Measurements from ENCODE around the gene TMEM132A.

Gene TMEM132A

DNA sequence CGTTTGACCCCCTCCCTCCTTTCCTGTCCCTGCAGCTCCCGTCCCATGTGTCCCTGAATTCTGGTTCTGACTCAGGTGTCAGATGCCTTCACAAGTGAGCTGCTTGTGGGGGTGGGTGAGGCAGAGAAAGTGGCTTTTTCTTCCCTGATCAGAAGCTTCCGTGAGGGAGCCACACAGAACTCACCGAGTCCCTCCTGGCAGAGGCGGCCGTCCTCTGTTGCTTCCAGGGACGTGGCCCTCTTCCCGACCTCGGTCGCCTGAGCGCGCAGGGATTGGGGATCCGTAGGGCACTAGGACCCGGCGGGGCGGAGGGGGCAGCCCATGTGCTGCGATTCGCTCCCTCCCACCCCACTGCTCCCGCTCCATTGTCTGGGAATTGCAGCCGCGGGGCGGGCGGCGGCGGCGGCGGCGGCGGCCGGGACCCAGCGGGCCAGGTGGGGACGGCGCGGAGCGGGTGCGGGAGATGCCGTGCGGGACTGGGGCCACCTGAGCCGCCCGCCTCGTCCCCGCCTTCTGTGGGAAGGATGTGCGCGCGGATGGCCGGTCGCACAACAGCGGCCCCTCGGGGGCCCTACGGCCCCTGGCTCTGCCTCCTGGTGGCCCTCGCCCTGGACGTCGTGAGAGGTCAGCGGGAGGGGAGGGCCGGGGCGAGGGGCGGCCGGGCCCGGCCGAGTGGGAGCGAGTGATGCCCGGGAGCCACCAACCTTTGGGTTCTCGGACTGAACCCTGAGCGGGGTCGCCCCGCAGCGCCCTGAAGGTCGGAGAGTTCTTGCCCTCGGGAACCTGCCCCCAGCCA is at the start of gene TMEM132A:
TMEM132A (plus strand) TSS at position 351 of the 796 bp plus-strand sequence; CDS start at position 525, 174 bp downstream.
- DNase-seq, result peak; percentile 75

GRCh38 chr11:60875366-60876167 is 48.7 kb upstream of the TMEM132A start:
- no peak for DNase-seq

DNA sequence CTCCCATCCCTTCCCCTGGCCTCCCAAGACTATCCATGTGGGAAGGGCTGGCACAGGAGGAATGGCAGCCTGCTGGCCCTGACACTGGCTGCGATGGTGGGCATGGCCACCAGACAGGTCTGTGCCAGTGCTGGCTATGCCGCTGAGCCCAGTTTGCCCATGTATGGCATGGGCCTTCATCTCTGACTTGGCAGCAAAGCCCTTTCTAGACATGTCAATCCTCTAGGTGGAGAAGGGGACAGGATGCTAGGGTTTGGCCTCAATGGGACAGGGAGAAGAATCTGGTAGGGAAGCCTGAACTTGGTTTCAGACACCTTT is 48.1 kb upstream of the TMEM132A start:
- DNase-seq, result no peak

DNA sequence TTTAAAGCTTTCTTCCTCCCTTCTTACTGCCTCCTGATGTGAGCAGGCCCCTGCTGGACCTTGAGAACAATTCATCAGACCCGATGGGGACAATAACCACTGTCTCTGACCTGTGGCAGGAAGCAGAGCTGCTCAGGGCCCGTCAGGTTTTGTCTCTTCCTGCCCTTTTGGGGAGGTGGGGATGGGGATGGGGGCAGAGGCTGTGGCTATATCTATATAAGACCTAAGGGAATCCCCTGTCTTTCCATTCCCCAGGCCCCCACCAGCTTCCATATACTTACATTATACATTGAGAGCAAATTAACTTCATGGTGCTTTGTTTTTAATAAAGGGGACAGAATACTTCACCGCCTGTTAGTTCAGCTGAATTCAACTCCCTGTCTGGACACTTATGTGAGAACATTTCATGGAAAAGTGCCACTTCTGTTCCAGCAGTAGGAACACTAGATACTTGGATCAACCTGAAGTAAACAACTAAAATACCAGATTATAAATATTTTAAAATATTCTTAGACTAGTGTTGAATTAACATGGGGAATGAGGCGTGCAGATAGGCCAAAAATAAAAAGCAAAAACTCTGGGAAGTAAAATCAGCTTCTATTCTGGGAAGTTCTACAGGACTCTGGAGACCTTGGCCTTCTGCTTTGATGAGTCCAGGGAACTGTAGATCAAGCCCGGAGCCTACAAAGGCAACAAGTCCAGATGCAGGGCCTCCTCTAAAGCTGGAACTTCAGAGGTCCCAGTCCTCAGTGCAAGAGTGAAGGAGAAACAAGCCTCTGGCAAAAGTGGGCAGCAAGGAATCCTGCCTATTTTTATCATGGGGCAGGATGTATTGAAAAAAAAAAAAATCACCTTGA is 45.8 kb upstream of the TMEM132A start:
- no peak for DNase-seq

DNA sequence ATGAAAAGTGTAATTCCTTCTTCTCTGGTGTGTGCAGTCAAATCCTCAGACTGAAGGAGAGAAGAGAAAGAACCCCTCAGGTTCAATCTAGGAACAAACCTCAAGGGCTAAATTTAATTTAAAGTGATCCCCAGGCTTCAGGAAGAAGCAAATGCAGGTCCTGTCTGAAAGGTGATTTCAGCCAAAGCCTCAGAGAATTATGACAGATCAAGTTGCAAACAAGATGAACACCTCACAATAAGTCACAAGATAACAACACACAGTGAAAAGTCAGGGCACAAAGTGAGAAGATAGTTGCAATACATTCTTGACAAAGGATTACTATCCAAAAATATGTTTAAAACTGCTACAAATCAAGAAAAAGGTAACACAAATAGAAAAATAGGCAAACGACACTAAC is 45.2 kb upstream of the TMEM132A start:
- no peak for DNase-seq

DNA sequence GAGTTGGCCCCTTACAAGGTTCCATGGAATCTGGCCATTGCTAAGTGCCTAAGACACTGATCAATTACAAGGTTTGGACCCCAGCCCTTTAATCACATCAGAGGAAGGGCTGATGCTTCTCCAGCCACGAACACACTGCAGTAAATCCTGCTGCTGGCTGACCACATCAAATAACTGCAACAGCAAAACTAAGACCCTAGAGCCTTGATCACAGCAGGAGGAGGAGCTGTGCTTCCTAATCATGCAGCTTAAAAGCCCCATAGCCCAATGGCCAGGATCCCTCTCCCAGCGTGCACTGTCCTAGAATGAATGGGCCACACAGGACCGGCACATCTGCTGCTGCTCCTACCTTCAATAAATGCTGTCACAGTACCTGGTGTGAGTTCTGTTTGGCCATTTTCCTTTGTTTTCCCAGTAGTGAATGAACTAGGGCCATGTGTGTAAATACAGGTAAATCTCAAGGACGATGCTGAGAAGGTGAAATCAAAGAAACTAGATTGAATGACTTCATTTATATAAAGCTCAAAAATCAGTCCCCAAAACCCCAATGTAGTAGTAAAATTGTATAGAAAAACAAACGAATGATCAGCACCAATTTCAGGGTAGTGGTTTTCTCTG is 44.2 kb upstream of the TMEM132A start:
- no peak for DNase-seq

DNA sequence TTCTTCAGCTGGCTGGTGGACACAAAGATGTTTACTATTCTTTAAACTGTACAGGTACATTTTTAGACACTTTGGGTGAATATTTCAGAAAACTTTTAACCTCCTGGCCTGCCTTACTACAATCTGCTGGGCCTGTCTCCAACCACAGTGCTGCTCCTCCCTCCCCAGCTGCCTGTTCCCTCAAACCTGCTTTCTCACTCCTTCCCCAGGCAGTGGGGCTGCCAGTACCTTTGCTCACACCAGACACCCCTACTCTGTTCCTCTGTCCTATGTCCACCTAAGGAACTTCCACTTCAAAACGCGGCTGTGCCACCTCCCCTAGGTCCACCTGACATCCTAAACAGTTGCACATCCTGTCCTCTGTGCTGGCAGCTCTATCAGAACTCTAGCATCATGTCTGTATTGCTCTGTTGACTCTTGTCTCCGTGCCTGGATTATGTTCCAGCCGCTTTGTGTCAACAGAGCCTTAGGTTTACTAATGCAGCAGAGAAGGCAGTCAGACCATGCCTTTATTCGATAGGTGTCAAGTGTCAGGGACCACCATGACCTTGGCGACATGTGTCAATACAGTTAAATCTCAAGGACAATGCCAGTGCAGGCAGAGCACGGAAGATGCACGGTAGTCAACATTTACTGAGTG is 43.5 kb upstream of the TMEM132A start:
- DNase-seq, result no peak

DNA sequence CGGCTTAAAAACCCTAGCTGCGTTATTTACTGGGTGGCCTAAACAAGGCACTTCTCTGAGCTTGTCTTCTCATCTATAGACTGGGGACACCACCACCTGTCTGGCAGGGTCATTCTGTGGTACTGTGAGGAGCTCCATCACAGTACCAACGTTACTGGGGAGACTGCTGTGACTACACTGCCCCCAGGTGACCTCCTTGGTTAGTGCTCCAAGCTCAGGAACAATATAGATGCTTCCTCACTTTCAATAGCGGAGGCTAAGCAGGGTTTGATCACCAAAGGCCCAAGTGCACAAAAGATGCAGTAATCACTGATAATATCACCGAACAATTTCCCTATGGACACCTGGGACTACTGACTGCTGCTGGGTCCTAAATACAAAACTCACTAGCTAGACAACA is 36.7 kb upstream of the TMEM132A start:
- DNase-seq, result peak; percentile 53

DNA sequence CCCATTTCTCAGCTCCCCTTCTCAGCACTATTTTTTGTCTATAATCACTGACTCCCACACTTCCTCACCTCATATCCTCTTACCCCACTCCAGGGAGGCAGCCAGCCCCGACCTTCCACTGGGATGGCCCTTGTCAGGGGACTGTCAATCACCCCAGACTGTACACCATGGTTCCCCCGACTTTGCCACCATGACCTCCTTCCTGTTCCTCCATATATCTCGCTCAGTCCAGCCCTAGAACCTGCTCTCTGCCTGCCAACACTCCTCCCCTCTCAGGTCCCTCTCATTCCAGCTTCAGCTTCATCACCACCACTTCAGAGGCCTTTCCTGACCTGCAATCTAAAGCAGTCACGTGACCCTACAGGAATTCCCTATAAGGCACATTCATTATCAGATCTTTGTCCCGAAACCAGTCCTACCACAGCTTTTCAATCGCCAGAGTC is 34.4 kb upstream of the TMEM132A start:
- DNase-seq, result no peak

DNA sequence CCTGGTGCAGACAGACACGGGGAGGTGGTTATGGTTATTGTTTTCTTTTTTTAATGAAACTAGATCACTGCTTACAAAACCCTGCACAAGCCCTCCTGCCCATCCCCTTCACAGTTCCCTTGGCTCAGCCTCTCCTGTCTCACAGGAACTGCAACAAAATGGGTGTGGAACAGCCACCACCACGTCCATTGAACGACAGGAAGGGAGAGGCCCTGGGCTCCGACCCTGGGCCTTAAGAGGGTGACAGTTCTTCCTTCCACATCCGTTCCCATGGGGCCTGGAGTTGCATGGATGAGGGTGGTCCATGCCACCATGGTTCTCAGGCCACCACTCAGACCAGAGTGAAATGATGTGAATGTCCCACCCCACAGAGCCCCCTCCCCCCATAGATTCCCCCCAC is 33.6 kb upstream of the TMEM132A start:
- no peak for DNase-seq

- no peak for DNase-seq
These were observed 33.0 kb upstream of the TMEM132A start for GRCh38 chr11:60891103-60891741.

DNA sequence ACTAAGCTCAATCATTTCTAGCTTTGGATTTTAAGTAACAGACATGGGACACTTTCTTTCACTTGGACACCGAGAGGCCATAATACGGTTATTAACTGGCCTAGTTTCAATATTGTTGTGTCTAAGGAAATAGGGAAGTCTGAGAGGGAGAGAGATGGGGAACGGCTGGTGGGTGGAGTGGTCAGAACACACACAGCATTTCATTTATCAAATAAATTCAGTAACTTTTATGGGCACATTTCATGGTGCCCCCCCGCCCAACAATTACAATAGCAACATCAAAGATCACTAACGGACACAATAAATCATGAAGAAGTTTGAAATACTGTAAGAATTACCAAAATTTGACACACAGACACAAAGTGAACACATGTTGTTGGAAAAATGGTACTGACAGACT is 28.6 kb upstream of the TMEM132A start:
- no peak for DNase-seq

GRCh38 chr11:60897496-60897895 is 26.8 kb upstream of the TMEM132A start:
- no peak for DNase-seq

DNA sequence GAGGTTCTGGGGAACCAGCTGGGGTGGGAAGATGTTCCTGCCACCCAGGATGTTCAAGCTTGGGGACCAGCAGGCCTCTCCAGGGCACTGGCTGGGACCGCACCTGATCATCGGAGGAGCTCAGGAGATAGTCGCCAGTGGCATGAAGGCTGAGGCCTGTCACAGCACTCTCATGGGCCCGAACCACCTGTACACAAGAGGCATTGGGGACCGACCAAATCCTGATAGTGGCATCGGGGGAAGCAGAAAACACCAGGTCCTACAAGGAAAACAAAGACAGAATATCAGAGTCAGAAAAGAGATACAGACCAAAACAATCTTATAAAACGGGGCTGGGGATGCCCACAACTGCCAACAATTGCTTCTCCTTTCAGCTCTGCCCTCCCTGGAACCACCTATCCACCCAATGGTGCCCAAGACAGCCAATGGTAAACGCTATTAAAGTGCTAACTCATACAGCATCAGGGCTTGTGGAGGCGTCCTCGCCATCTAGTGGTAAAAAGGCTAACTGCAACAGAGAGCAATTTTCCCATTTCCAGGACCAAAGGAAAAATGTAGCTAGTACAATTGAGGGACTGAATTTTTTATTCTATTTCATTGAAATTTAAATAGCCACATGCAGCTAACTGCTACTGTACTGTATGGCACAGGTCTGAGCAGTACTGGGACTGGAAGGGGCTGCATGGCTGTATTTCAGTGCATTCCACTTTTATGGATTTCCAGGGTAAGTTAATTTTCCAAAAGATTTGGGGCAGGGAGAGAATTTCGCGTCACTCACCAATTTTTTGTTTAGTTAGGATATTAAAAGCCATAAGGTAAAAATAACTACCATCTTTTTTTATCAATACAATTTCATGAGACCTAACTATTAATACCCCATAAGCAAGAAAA is 25.0 kb upstream of the TMEM132A start:
- DNase-seq, result peak; percentile 61

DNA sequence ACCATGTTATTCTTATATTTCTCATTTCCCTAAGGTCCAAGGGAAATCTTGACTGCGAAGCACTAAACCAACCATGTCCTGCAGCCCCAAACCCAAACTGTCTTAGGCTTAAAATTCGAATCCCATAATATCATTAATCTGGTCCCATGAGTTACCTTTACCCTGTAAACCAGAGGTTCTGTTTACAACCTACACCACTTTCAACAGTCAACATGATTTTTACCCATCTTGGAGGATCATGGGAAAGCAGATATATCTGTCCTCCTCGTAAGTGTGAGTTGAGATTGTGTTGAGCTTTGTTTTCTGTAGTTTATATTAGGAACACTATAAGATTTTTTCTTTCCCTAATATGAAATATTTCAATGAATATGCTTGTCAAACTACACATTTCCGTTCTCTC is 24.3 kb upstream of the TMEM132A start:
- no peak for DNase-seq

- DNase-seq, result no peak
These were observed 23.4 kb upstream of the TMEM132A start for GRCh38 chr11:60900673-60901404.

DNA sequence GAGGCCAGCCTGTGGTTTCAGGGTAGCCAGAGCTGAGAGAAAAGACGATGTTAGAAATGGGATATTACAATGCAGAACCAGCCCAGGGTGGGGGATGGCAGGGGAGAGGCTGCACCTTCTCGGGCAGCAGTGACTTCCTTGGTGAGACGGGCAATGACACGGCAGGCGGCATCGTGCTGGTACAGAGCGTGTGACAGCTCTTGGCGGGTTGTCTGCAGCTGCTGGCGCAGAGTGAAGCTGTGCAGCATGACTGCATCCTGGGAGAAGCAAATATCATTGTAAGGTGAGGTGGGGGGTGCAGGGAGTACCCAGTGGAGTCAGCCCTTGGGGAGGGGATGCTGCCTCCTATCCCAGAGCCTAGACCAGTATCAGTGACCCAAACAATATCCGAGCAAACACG is 21.6 kb upstream of the TMEM132A start:
- no peak for DNase-seq

GRCh38 chr11:60905047-60905446 is 19.2 kb upstream of the TMEM132A start:
- peak; percentile 44 for DNase-seq

DNA sequence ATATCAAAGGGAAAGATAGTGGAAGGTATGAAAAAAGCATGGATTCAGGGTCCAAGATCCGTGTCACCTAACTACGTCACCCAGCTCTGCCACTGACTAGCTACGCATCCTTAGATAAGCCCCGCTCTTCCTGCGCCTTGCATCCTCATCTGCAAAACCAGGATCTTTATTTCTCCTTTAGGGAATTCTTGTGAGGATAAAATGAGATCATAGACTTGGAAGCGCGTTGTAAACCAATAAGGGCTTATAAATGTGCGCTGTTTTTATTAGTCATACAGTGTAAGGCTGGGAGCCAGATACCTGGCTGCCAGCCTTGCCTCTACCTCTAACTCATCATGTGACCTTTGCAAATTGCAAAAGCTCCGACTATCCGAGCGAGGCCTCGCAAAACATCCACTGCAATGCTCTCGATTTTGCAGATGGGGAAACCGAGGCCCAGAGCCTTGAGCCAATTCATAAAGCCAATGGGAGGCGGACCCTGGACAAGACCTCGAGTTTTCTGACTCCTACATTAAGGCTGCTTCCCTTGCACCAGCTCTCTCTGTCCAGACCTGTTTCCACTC is 18.6 kb upstream of the TMEM132A start:
- DNase-seq, result peak; percentile 68

Data from EL (cell line).